Activated naive CD8-positive, alpha-beta T cell treated with anti-CD3 and anti-CD28 coated beads, Interleukin-2, amount 50 U/mL, for 16 hours (primary cell): ENCODE measurements around the gene CLCN7.

Experiments
- DNase-seq: peaks from one replicate; pipeline ENCODE4 v3.0.0-alpha.2; 2020; ENCODE audit warnings: low read depth, low spot score

Gene CLCN7

DNA sequence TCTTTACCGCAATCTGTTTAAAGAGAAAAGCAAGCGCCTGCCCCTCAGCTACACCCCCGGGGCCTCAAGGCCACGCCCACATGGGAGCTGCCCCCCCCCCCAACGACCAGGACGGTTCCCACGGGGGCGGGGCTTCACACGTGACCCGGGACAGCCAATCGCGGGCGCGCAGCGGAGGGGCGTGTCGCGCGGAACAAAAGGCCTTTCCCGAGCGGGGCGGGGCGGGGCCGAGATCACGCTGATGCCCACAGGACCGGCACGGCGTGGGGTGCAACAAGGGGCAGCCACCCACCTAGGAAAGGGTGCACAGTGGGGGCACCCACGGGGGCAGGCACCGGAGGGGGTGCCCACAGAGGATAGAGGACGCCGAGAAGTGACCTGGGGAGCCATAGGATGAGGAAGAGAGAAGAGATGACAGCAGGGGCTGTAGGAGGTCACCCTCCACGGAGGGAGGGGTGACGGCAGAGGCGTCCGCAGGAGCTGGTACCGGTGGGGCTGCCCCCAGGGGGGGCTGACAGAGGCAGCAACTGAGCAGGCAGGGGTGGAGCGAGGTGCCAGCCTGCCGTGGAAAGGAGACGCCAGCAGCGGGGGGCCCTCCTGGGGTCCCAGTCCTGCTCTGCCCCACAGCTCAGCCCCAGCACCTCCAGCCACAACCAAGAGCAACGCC, 66.5 kb downstream of the CLCN7 start:
- peak; percentile 93 for DNase-seq

DNA sequence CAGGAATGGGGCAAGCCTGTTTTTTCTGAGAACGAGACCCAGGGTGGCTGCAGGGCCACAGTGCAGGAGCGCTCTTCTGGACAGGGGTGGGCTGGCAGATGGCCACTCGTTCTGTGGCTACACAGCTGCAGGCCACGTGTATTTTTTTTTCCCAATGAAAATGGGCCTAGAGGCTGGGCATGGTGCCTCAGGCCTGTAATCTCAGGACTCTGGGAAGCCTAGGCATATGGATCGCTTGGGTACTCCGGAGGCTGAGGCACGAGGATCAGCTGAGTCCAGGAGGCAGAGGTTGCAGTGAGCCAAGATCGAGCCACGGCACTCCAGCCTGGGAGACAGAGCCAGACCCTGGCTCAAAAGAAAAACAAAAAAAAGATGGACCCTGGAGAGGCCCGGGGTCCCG, 67.1 kb downstream of the CLCN7 start:
- no peak for DNase-seq

DNA sequence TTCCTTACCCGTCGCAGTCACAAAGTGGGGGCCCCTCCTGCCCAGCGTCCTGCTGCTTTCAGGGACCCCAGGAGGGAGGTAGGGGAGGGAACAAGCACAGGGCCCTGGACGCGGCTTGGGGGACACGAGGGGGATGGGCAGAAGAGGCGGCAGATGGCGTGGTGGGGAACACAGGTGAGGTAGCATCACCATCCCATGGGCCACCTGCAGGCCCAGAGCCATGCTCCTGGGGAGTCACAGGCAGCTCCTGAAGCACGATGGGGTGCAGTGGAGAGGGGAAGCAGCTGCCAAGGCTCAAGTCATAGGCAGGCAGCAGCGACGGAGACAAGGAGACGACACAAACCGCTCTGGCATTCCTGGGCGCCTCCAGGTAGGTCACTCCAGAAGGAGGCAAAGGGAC, 71.1 kb downstream of the CLCN7 start:
- DNase-seq = no peak

DNA sequence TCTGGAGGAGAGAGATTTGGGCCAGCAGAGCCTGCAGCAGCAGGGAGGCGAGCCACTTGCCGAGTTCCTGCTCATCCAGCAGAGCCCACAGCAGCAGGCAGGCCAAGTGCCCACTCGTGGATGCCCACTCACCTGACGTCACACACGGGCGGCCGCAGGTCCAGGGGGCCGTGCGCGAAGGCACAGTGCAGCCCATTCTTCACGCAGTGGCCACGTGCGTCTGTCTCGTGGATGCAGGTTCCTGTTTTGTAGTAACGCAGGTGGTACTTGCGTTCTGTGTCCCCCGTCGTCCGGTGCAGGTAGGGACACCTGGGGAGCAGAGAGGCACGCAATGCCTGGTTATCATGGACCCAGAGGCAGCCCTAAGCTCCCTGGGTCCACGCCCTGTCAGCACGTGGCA, 71.8 kb downstream of the CLCN7 start:
- no peak for DNase-seq

DNA sequence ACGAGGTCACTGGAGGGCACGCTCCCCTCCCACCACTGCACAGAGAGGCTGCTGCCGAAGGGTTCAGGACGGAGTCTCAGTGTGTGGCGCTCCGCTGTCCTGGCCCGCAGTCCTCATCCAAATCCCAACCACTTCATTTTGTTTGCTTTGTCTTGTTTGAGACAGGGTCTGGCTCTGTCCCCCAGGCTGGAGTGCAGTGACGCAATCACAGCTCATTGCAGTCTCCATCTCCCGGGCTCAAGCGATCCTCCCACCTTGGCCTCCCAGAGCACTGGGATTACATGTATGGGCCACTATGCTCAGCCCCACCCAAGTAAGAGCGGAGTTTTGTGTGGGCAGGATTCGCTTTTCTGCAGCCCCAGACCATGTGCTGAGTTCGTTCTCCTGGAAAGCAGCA, 73.1 kb downstream of the CLCN7 start:
- DNase-seq = no peak

DNA sequence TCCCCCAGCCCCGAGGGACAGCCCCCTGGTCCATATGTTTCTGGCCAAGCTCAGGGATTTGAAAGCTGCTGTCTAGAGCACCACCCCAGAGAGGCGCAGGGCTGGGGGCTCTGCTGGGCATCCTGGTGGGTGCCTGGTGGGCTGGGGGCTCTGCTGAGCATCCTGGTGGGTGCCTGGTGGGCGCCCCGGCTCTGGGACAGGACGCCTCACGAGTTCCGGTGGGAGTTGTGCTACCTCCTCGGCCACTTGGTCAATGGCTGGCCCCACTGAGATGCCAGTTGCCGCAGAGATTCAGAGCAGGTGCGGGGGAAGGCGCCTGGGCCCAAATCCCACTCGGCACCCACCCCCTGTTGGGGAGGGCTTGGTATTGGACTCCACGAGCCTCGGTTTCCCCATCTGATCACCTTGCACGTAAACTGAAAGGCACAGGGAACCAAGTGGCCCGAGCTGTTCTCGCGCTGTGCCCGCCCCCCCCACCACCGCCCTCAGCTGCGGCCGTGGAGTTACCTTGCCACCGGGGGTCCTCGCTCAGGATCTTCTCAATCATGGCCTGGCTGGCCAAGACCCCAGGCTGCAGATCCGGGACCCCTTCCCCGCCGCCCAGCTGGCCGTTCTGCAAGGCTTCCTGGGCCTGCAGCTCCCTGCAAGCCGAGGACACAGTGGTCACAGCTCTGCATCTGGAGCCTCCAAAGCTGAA, 73.6 kb downstream of the CLCN7 start:
- DNase-seq = no peak

DNA sequence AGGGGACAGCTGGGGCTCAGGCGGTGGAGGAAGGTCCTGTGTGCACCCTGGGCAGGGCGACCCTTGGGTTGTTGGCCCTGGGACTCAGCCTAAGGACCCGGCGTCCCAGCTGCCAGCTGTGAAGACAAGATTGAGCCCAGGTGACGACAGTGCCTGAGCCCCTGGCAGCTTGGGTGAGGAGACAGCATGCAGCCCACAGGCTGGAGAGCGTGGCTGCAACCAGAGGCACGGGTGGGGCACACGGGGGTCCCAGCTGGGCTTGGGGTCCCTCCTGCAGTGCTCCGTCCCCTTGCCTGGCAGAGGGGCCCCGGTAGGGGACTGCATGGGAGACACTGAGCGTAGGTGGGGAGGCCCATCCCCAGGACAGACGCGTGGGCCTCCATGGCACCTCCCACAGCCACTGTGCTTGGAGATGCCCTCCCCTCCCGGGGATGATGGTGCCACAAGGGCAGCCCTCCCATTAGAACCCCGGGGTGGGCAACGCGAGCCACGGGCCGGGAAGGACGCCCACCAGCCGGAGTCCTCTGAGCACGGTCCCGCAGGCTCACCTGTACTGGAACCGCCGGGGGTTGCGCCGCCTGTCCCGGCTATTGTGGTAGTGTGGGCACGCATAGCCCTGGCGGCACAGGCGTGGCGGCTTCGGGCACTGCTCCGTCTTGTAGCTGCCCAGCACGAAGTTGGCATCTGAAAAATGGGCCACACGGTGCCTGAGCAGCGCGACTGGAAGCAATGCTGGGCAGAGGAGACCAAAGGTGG, 75.8 kb downstream of the CLCN7 start:
- no peak for DNase-seq

DNA sequence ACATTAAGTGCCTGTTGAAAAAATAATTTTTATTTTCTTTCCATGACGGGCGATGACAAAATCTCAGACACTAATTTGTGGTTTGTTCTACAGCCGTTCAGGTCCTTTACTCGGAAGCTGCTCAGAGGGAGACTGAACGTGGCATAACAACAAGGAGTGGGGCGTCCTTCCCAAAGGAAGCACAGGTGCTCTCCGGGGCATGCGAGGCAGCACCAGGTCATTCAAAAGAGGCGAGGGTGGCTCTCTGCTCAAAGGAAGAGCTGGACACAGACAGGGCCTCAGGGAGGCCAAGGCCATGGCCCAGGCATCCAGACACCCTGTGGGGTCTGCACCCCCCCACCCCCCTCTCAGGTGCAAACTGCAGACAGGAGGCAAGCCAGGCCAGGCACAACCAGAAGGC, 76.5 kb downstream of the CLCN7 start:
- no peak for DNase-seq

DNA sequence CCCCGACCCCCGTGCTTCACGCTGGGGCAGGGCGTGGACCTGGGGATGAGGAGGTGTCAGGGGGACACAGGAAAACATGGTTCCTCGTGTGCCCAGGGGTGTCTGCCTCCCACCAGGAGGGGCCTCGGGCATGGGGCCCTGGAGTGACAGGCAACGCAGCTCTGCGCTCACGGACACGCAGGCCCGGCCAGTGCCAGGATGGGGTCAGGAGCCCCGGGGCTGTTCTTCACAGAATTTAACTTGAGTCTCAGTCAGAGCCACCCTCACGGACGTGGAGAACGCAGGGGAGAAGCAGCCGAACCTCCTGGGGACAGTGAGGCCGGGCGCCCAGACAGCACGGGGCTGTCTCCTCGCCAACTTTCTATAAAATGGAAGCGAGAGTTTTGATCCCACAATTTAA, 77.0 kb downstream of the CLCN7 start:
- DNase-seq = no peak

DNA sequence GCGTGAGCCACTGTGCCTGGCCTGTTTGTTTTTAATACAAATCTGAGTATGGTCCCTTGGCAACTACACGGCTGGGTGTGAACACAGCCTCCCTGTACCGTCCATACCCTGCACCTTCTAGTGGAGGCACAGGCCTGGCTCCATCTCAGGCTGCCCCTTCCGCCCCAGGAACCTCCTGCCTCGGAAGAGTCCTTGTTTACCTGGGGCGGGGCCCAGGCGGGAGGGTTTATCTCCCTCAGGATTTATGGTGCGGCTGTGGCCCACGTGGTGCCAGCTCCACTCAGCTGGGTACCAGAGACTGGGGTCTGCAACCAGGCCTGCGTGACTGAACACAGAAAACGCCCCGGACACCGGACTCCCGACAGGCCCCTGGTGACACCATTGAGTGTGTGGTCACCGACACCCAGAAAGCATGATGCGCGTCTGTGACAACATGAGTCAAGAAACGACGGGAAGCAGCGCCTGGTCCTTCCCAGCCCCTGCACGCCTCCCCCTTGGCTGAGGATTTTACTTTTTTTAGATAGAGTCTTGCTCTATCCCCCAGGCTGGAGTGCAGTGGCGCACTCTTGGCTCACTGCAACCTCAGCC, 79.3 kb downstream of the CLCN7 start:
- DNase-seq = no peak
